Measurements from ENCODE around the gene EXOC4.
"Not testable (repeated sequence)": the region's sequence is repeated elsewhere in the genome, so short reads cannot be mapped to it uniquely, and the experiment has no call there.

Gene EXOC4

DNA sequence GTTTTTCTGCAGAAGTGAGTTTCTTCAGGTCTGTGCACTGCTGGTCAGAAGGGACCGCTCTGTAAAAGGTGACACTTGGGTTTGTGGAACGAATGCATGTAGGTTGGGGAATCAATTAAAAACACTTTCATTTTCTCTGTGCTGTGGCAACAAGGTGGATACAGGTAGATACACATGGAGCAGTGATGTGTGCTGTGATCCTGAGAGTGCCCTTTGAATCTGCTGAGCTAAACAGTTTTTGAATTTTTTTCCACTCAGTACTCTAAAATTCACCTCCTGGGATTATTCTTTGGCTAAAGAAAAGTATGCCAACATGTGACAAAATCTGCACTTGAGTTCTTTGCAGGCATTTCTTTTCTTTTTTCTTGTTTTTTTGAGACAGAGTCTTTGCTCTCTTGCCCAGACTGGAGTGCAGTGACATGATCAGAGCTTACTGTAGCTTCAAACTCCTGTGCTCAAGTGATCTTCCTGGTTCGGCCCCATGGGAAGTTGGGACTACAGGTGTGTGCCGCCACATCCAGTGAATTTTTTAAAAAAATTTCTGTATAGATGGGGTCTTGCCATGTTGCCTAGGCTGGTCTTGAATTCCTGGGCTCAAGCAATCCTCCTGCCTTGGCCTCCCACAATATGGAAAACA is 338.9 kb downstream of the EXOC4 start:
- no peak for DNase-seq
- intact Hi-C loops (cut with DNase I) = no loop called here

GRCh38 chr7:133593561-133593960 is 340.7 kb downstream of the EXOC4 start:
- intact Hi-C loops (cut with DNase I) = no loop called here
- DNase-seq = no peak

GRCh38 chr7:133601617-133602016 is 348.7 kb downstream of the EXOC4 start:
- DNase-seq = no peak
- intact Hi-C loops (cut with DNase I) = no loop called here

DNA sequence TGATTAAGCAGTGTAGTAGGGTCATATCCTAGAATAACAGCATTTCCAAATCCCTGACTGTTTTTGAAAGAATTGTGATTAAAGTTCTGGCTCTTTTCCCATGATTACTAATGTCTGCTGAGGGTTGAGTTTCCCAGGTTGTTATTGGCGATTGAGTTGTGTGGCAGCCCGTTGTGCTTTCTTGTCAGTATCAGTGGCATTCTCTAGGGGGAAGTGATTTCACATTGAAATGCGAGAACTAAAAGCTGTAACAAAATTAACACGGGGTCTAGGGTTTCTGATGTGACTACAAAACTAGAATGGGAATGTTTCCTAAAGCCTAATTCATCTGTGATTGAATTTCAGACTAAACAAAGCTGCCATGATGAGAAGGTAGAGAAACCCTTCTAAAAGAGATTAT is 349.4 kb downstream of the EXOC4 start:
- intact Hi-C loops (cut with DNase I) = no loop called here
- no peak for DNase-seq

DNA sequence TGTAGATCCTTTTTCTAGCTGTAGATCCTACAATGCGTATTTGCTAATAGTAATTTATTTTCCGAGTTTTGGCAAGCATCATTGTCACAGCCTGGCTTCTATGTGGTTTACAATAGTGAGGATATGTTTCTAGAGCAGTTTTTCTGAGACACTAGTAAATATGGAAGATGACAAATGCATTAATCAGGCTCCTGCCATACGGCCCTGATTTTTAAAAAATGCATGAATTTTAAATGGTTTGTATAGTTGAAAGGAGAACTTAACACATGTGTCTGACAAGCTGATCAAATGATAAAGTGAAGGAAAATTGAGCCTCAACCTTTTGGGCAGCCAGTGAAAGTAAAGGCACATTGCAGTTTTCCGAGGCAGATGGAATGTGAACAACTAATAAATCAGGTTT is 354.1 kb downstream of the EXOC4 start:
- no peak for DNase-seq
- intact Hi-C loops (cut with DNase I) = no loop called here

DNA sequence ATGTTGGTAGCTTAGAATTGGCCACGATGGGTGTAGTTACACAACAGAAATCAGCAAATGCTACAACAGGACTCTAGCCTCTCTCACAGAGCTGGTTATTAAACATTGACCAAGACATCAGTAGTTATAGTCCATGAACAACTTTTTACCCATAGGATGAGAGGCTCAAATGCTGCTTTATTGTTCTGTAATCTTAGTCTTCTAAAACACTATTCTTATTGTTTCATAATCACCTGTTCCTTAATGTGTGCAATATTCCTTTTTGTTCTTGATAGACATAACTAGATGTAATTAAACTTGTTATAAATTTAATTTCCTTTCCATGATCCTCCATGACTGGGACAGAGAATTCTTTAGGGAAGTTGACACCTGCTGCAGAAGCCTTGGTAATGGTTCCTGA is 356.9 kb downstream of the EXOC4 start:
- no peak for DNase-seq
- intact Hi-C loops (cut with DNase I) = no loop called here

DNA sequence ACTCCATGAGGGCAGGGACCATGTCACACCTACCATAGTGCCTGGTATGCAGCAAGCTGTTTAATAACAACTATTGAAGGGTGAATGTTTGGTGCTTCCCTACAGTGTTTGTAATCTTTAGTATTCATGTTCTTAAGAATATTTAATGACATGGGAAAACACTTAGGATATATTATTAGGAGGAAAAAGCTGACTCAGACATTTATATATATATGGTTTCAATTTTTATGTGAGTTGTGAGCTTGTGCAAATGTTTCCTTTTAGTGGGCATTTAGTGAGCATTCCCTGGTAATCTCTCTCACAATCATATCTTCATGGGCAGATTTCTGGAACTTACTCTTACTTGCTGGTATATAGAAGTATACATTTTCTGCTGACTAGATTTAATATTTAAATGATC is 359.1 kb downstream of the EXOC4 start:
- no peak for DNase-seq
- intact Hi-C loops (cut with DNase I) = no loop called here

DNA sequence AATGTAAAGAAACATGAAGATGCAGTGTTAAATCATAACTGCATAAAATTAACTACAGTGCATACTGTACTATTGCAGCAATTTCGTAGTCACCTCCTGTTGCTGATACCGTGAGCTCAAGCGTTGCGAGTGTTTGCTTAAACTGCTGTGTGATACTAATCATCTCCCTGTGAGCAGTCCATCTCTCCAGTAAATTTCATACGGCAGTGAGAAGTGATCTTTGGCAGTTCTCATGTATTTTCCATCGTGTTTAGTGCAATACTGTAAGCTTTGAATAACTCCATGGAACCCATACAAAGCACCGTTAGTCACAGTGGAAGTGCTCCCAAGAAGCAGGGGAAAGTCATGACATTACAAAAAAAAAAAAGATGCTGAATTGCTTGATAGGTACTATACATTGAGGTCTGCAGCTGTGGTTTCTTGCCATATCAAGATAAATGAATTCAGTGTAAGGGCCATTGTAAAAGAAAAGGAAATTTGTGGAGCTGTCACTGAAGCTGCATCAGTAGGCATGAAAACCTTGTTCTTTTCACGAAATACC is 360.4 kb downstream of the EXOC4 start:
- intact Hi-C loops (cut with DNase I) = no loop called here
- no peak for DNase-seq

DNA sequence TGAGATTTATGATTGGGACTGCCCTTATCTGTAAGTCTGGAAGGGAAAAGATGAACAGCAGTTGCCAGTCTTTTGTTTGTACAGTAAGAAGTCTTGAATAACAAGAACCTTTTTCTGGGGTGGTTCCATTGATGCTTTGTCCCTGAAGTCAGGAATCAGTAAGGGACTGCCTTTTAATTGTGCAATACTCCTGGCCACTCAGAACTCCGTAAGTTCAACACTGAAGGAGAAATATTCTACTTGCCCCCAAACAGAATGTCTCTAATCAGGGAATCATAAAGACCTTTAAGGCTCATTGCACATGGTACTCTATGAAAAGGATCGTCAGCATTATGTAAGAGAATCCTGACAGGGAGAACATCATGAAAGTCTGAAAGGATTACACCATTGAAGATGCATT is 361.4 kb downstream of the EXOC4 start:
- intact Hi-C loops (cut with DNase I) = no loop called here
- no peak for DNase-seq

DNA sequence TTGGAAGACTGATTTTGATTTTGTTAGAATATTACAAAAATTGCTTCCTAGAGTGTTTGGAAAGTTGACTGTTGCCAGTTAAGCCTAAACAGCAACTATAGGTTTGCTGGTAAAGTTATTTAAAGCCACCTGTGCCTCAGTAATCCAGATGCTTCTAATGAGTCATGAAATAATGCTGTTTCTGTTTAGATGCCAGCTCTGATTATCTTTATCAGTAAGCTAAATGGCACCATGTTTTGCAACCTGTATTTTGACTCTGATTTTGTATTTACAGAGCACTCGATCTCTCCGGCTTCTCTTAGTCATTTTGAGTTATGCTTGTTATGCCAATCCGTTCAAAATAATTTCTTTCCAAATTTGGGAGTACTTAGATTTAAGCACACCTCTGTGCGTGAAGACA is 366.1 kb downstream of the EXOC4 start:
- no peak for DNase-seq
- intact Hi-C loops (cut with DNase I) = no loop called here

- no peak for DNase-seq
- intact Hi-C loops (cut with DNase I) = no loop called here
These were observed 366.6 kb downstream of the EXOC4 start for GRCh38 chr7:133619491-133619890.

DNA sequence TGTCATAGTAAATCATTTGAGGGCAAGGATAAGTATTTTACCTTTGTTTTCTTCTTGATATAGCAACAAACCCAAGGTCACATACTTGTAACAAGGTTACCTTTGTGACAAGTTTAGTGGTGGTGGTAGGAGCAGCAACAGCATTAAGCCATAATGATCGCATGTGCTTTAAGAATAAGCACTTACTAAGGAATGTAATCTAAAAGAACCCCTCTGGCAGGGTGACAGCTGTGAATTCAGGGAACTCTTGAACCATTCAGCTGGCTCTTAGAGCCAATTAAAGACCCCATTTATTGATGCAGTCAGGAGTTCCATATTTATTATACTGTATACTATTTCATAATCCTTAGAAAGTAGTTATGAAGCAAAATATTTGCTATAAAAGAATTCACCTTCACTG is 370.8 kb downstream of the EXOC4 start:
- DNase-seq = no peak
- intact Hi-C loops (cut with DNase I) = no loop called here

- DNase-seq = no peak
- intact Hi-C loops (cut with DNase I) = no loop called here
These were observed 372.2 kb downstream of the EXOC4 start for GRCh38 chr7:133625046-133625445.

DNA sequence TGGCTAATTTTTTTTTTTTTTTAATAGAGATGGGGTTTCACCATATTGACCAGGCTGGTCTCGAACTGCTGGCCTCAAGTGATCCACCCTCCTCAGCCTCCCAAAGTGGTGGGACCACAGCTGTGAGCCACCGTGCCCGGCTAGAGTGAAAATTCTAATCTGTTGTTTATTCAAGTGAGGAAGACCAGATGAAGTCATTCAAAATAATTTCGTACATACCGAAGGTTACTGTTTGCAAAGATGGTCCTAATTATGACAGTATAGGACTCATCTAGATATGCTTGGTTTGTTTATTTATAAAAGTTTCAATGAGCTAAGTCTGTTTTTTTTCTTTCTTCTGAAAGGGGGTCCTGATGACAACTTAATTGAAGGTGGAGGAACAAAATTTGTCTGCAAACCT is 376.8 kb downstream of the EXOC4 start:
- DNase-seq = peak in 1 of 10 donors; percentile 18
- intact Hi-C loops (cut with DNase I) = no loop called here

DNA sequence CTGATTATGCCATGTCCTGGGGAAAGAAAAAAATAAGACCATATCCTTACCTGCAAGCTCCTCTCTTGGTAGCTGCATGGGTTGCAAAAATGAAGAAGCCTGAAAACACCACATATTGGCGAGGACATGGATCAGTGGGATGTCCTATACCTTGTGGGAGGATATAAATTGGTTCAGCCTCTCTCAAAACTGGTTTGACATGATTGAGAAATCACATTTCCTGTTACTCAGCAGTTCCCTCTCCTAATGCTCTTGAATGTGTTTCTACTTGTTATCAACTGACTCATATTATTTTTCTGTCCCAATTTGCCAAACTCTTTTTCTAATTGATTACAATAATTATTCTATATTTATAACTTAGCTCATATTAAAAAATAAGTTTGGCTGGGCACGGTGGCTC is 380.2 kb downstream of the EXOC4 start:
- DNase-seq = no peak
- intact Hi-C loops (cut with DNase I) = no loop called here

DNA sequence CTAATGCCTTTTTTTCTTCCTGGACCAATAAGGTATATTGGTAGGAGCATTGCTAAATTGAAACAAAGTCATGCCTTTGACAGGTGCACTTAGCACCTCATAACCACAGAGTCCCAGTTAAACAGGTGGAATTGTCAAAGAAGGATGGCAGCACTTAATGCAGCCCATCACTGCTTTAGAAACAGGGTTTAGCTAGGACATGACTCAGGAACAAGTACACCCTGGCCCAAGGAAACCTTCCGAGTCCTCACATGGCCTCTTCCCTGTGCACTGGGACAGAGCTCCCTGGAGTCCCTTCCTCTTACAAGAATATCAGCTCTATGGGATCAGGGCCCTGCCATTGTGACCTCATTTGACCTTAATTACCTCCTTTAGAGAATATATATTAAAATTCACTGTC is 382.7 kb downstream of the EXOC4 start:
- intact Hi-C loops (cut with DNase I) = no loop called here

GRCh38 chr7:133638857-133639256 is 386.0 kb downstream of the EXOC4 start:
- intact Hi-C loops (cut with DNase I) = no loop called here
- no peak for DNase-seq

More for the DNA sequence above, 382.7 kb downstream of the EXOC4 start:
- no peak for DNase-seq

GRCh38 chr7:133641436-133641835 is 388.6 kb downstream of the EXOC4 start:
- intact Hi-C loops (cut with DNase I) = no loop called here
- DNase-seq = no peak

GRCh38 chr7:133642907-133643306 is 390.0 kb downstream of the EXOC4 start:
- intact Hi-C loops (cut with DNase I) = no loop called here

DNA sequence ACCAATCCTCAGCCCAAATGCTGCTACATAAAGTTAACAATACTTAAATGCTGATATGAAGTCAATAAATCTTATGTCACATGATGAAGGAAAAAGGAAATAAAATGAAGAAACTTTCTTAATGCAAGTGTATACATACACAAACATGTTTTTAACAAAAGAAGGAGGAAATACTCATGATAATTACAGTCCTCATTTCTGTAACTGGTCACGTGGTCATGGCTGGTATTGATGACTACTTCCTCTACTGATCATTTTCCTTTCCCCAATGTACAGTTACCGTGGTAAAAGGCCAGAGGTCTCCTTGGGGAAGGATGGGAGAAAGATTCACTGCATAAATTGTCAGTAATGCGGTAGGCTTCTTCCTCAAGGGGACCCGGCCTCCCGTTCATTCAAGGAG is 390.8 kb downstream of the EXOC4 start:
- intact Hi-C loops (cut with DNase I); DNase-seq: not testable (repeated sequence)

More at GRCh38 chr7:133642907-133643306, 390.0 kb downstream of the EXOC4 start:
- DNase-seq = no peak

GRCh38 chr7:133645884-133646391 is 393.1 kb downstream of the EXOC4 start:
- DNase-seq = no peak
- intact Hi-C loops (cut with DNase I) = no loop called here

- DNase-seq = no peak
- intact Hi-C loops (cut with DNase I) = no loop called here
These were observed 393.8 kb downstream of the EXOC4 start for GRCh38 chr7:133646472-133647315.

Data from posterior cingulate gyrus (tissue), 11 donors.